ENCODE results near the gene STIM1. TPM values are rescaled to one million over a fixed set of nuclear protein-coding genes. Genes with fewer than 3 reads are reported as not detected.

STIM1 gene
- total RNA-seq, 1 experiment from 2014 or later = 55.1 TPM

DNA sequence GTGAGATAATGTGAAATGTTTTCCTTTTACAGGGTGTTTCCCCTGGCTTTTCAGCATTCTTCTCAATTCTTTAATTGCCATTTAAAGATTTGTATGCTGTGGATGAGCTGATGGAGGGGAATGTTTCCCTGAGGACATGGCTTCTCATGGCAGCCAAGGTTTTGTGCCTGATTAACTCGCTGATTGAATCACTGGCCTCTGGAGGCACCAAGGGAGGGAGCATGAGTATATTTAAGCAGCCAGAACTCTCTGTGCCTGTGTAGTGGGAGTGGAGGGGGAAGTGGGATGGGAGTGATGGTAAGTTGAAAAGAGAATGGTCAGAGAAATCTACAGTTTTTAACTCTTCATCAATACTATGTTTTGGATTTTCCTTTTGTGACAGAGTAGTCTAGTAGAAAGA is 88.7 kb downstream of the STIM1 start:
- intact Hi-C loops (cut with micrococcal nuclease; ENCODE audit: unreplicated experiment) = no loop called here
- Histone ChIP-seq H3K27me3 (replicated peaks; ENCODE audit: control insufficient read depth, insufficient read depth, low read length) (no peaks in the 10 kb centered on the region), H3K9me3 (no peaks in the 10 kb centered on the region), H3K36me3 (ENCODE audit: control insufficient read depth, insufficient read depth, low read length) (no peaks in the 10 kb centered on the region), H3K4me3 (ENCODE audit: low read depth, low read length) (no peak overlapping the region), H3K4me1 (peaks cover 16% of the 10 kb centered on the region)
- H3K4me3 Mint-ChIP-seq (ENCODE audit: unreplicated experiment) = no peak overlapping the region
- DNase-seq = no peak
- H3K36me3 Mint-ChIP-seq (ENCODE audit: insufficient read depth, unreplicated experiment) = peaks cover 9% of the 10 kb centered on the region
- CTCF ChIA-PET = interaction anchor here (0.6 kb wide), 1 partner anchor 18 kb away, joined by 3 read pairs; no protein-coding TSS in a partner anchor
- POLR2A ChIA-PET = no interaction called here
- TF ChIP-seq, protein P1, sequence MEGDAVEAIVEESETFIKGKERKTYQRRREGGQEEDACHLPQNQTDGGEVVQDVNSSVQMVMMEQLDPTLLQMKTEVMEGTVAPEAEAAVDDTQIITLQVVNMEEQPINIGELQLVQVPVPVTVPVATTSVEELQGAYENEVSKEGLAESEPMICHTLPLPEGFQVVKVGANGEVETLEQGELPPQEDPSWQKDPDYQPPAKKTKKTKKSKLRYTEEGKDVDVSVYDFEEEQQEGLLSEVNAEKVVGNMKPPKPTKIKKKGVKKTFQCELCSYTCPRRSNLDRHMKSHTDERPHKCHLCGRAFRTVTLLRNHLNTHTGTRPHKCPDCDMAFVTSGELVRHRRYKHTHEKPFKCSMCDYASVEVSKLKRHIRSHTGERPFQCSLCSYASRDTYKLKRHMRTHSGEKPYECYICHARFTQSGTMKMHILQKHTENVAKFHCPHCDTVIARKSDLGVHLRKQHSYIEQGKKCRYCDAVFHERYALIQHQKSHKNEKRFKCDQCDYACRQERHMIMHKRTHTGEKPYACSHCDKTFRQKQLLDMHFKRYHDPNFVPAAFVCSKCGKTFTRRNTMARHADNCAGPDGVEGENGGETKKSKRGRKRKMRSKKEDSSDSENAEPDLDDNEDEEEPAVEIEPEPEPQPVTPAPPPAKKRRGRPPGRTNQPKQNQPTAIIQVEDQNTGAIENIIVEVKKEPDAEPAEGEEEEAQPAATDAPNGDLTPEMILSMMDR (IDR thresholded peaks at IDR 0.05; ENCODE audit: insufficient read depth in 1 of 2, low read depth in 1 of 2, low read length in 1 of 2, severe bottlenecking in 1 of 2, unreplicated experiment in 1 of 2) = no peak
- no peak overlapping the region for H3K27ac Mint-ChIP-seq (ENCODE audit: unreplicated experiment)
- BruUV-seq (replicated peaks) = no TSS peak
- peaks cover 7% of the 10 kb centered on the region for H3K4me1 Mint-ChIP-seq (ENCODE audit: low read depth, unreplicated experiment)
- no peaks in the 10 kb centered on the region for H3K27me3 Mint-ChIP-seq (ENCODE audit: insufficient read depth, unreplicated experiment)
- H3K9me3 Mint-ChIP-seq (ENCODE audit: unreplicated experiment) = no peaks in the 10 kb centered on the region

- BruUV-seq (replicated peaks) = no TSS peak
- no peaks in the 10 kb centered on the region for H3K9me3 ChIP-seq
- Mint-ChIP-seq H3K36me3 (ENCODE audit: insufficient read depth, unreplicated experiment) (peaks cover 13% of the 10 kb centered on the region), H3K9me3 (ENCODE audit: unreplicated experiment) (no peaks in the 10 kb centered on the region), H3K27ac (ENCODE audit: unreplicated experiment) (no peak overlapping the region), H3K4me3 (ENCODE audit: unreplicated experiment) (no peak overlapping the region), H3K27me3 (ENCODE audit: insufficient read depth, unreplicated experiment) (no peaks in the 10 kb centered on the region), H3K4me1 (ENCODE audit: low read depth, unreplicated experiment) (peaks cover 13% of the 10 kb centered on the region)
- ChIA-PET POLR2A (no interaction called here), CTCF (interaction anchor here (1.0 kb wide), 1 partner anchor 92 kb away, joined by 6 read pairs; no protein-coding TSS in a partner anchor)
- H3K27me3 ChIP-seq (replicated peaks; ENCODE audit: control insufficient read depth, insufficient read depth, low read length) = no peaks in the 10 kb centered on the region
- TF ChIP-seq, protein P1 (IDR thresholded peaks at IDR 0.05; ENCODE audit: insufficient read depth in 1 of 2, low read depth in 1 of 2, low read length in 1 of 2, severe bottlenecking in 1 of 2, unreplicated experiment in 1 of 2) = no peak
- no peak for DNase-seq
- peaks cover 16% of the 10 kb centered on the region for H3K4me1 ChIP-seq
- H3K36me3 ChIP-seq (ENCODE audit: control insufficient read depth, insufficient read depth, low read length) = no peaks in the 10 kb centered on the region
- intact Hi-C loops (cut with micrococcal nuclease; ENCODE audit: unreplicated experiment) = no loop called here
- no peak overlapping the region for H3K4me3 ChIP-seq (ENCODE audit: low read depth, low read length)
Measured at GRCh38 chr11:3946455-3947017, 91.1 kb downstream of the STIM1 start.

- Mint-ChIP-seq H3K4me3 (ENCODE audit: unreplicated experiment) (no peak overlapping the region), H3K9me3 (ENCODE audit: unreplicated experiment) (no peaks in the 10 kb centered on the region), H3K36me3 (ENCODE audit: insufficient read depth, unreplicated experiment) (peaks cover 13% of the 10 kb centered on the region), H3K27me3 (ENCODE audit: insufficient read depth, unreplicated experiment) (no peaks in the 10 kb centered on the region), H3K4me1 (ENCODE audit: low read depth, unreplicated experiment) (peaks cover 8% of the 10 kb centered on the region), H3K27ac (ENCODE audit: unreplicated experiment) (no peak overlapping the region)
- Histone ChIP-seq H3K36me3 (ENCODE audit: control insufficient read depth, insufficient read depth, low read length) (no peaks in the 10 kb centered on the region), H3K4me1 (peaks cover 15% of the 10 kb centered on the region), H3K9me3 (no peaks in the 10 kb centered on the region), H3K27me3 (replicated peaks; ENCODE audit: control insufficient read depth, insufficient read depth, low read length) (no peaks in the 10 kb centered on the region), H3K4me3 (ENCODE audit: low read depth, low read length) (no peak overlapping the region)
- BruUV-seq (replicated peaks) = no TSS peak
- ChIA-PET CTCF (interaction anchor here (0.7 to 1.0 kb wide), 2 partner anchors 92 to 151 kb away, joined by 6 read pairs; no protein-coding TSS in a partner anchor), POLR2A (no interaction called here)
- TF ChIP-seq, protein P1 (IDR thresholded peaks at IDR 0.05; ENCODE audit: insufficient read depth in 1 of 2, low read depth in 1 of 2, low read length in 1 of 2, severe bottlenecking in 1 of 2, unreplicated experiment in 1 of 2) = no peak
- no peak for DNase-seq
- intact Hi-C loops (cut with micrococcal nuclease; ENCODE audit: unreplicated experiment) = no loop called here
Measured at GRCh38 chr11:3947061-3947460, 91.6 kb downstream of the STIM1 start.

All from Caco-2 (cell line).